OCI-M2 (cell line): ENCODE measurements around the gene NPRL2.

Experiments used
- DNase-seq: peaks from one replicate; lab custom pipeline; 2025; ENCODE audit not compliant: unreplicated experiment; lab: John Stamatoyannopoulos, UW

Gene NPRL2

DNA sequence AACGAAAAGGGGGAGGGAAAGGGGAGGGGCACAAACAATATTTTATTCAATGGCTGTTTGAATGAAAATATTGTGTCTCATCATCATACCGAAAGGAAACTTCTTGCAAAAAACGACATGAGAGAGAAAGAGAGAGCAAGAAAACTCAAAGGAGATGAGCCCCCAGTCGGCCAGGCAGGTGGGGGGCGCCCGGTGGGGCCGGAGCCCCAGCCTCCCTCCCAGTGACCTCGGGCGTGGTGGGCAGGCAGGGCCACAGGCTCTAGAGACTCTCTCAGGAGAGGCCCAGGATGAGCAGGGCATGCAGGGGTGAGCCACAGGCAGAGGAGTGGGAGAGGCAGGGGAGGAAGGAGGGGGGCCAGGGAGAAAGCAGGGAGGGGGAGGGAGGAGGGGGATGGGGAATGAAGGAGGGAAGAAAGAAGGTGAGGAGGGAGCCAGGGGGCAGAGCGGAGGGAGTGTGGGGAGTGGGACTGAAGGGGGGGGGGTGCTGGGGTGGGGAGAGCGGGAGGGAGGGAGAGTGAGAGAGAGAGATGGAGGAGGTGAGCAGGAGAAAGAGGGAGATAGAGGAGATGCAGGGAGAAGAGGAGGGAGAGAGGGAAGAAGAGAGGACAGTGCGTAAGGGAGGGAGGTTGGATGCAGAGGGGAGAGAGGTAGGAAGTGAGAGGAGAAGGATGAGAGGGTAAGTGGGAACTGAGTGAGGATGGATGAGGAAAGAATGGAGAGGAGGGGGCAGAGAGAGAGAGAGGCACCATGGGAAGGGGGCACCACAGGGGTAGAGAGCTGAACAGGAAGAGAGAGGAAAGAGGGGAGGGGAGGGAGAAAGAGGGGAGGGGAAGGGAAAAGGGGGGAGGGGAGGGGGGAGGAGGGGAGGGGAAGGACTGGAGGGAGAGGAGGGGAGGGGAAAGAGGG, 22.8 kb upstream of the NPRL2 start:
- no peak for DNase-seq

DNA sequence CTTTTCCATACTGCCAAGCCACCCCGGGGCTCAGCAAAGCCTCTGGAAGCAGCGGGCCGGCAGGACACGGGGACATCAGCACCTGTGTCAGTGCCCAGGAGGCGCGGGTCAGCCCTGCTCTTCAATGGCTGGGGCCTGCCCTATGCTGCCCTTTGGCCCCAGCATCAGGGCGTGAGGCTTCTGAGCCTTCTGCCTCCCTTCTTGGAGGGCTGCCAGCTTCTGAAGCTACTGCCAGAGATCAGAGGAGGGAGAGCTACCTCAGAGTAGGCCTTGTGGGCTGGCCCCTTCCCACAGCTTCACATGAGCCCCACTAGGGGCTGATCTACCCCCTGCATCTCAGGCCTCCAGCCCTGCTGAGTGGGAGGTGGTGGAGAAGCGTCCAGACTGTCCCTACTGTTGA, 21.8 kb upstream of the NPRL2 start:
- DNase-seq = no peak

DNA sequence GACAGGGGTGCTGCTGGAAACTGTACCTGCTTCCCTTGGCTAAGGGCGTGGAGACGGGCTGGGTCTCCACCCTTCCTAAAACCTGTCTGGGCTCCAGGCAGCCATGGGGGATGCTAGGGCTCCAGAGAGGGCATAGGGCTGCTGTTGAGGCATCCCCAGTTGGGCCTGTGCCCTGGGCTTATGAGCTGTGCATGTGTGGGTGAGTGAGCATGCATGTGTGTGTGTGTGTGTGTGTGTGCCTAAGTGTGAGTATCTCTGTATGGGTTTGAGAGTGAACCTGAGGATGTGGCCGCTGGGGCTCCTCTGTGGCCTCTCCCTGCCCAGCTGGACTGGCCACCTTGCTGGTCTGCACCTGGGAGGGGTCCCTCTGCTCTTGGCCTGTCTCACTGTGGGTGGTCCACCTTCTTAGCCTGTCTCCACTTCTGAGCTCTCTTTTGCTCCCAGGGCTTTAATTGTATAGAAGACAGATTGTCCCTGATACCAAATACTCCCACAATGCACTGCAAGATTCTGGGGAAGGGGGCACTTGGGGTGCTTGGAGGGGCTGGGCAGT, 20.6 kb upstream of the NPRL2 start:
- no peak for DNase-seq

DNA sequence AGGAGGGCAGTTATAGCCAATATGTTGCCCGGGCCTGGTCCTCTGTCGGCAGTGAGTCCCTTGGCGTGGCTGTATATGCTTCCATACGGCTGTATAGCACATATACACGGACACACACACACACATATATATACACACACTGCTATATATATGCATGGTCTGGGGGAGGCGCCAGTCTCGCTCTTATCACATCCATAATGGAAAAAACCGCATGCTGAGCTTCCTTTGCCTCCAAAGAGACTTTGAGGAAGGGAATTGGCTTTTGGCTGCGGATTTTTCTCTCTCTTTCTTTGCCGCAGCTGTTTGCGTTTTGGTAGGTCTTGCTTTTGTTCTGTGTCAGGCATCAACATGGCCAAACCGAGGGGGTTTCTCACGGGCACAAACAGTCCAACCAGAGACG, 20.0 kb upstream of the NPRL2 start:
- DNase-seq = no peak

DNA sequence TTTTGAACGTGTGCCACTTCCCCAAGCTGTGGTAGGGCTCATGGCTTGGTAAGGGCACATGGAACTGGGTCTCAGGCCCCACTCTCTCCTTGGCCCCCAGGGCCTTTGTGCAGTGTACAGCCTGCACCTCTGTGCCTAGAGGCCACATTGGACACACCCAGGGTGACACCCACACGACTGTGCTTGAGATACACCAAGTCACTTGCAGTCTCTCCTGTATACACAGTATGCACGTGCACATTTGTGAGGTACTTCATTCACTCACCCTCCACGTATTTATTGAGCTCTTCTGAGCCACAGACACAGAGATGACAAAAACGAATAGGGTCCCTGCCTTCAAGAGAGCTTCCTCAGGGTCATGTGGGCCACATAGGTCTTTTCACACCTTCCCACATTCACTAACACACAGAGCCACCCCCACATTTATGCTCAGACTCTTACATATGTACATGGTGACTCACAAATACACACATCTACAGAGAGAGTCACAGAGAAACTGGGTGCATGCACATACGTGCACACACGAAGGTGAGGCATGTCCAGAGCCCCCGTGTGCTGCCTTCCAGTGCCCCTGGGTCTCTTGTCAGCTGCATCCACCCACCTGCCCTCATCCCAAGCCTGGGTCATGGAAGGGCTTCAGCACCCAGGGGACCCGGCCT, 18.6 kb upstream of the NPRL2 start:
- DNase-seq = no peak

DNA sequence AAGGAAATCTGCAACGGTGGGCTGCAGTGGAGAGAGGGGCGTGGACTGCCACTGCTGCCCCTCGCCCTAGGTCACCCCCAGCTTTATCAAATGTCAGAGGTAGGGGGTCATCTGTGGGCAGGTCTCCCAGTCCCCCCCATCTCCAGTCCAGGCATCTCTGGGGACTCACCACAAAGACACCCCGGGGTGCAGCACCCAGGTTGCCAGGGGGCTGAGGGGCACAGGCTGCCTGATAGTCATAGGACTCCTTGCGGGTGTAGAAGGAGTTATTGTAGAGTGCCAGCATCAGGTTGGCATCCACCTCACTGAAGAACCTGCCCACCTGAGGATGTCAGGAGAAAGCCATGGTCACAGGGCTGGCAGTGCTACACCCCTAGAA, 15.3 kb upstream of the NPRL2 start:
- DNase-seq = no peak

DNA sequence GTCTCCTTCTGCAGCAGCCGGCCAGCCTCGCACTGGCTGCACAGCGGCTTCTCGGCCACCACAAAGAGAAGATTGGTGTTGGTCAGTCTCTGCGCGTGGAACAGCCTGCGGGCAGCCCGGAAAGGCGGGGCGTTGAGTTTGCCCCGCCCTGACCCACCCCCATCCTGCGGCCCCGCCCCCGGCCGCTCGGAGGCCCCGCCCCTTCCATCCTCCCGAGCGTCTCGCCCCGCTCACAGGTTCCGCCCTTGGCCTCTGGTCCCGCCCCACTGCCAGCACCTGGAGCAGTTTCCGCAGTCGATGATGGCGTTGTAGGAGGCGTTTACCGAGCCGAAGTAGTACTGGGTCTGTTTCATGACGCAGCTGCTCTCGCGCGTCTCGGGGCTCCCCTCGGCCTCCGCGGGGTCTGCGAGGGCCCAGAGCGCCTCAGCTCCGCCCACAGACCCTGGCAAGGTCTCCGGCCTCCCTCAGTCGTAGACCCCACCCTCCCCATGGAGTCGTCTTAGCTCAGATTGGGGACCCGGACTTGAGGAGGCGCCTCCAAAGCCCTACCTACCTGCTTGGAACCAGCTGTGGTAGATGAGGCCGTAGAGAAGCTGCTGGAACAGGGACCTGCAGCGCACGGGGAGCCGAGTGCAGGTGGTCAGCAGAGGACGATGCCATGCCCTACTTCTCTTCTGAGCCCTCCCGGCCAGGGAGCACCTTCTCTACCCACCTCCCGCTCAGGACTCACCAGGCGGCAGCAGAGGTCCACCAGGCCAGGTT, 14.7 kb upstream of the NPRL2 start:
- no peak for DNase-seq

DNA sequence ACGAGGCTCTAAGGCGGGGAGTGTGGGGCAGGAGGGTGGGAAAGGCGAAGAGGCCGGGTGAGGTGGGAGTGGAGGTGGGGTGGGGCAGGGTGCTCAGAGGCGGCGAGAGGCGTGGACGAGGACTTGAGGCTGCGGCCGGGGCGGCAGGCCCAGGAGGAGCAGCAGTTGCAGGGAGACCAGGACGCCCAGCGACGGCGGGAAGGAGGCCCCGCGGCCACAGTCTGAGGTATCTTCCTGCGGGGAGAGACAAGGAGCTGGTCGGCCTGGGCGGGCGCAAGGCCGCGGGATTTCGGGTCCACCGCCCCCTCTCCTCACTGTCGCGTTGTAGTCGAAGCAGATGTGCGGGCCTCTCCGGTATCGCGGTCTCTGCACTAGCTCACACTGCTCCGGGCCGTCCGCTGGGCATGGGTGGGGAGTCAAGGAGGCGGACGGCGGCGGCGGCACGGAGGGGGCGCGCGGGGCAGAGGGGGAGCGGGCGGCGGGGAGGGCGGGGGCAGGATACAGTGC, 14.1 kb upstream of the NPRL2 start:
- no peak for DNase-seq

DNA sequence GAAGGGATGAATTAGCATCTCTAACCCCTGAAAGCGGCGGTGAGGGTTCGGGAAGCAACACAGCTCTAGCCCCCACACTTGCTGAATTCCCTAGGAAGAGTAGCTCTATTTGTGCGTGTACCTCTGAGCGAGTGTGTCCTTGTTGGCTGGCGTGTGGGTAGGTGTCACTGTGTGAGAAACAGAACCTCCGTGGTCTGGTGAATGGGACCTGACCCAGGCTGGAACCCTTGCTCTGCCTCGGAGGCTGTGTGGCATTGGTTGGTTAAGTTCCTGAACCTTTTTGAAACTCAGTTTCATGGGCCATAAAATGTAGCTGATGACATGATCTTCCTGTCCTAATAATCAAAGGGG, 9.2 kb upstream of the NPRL2 start:
- DNase-seq = no peak

DNA sequence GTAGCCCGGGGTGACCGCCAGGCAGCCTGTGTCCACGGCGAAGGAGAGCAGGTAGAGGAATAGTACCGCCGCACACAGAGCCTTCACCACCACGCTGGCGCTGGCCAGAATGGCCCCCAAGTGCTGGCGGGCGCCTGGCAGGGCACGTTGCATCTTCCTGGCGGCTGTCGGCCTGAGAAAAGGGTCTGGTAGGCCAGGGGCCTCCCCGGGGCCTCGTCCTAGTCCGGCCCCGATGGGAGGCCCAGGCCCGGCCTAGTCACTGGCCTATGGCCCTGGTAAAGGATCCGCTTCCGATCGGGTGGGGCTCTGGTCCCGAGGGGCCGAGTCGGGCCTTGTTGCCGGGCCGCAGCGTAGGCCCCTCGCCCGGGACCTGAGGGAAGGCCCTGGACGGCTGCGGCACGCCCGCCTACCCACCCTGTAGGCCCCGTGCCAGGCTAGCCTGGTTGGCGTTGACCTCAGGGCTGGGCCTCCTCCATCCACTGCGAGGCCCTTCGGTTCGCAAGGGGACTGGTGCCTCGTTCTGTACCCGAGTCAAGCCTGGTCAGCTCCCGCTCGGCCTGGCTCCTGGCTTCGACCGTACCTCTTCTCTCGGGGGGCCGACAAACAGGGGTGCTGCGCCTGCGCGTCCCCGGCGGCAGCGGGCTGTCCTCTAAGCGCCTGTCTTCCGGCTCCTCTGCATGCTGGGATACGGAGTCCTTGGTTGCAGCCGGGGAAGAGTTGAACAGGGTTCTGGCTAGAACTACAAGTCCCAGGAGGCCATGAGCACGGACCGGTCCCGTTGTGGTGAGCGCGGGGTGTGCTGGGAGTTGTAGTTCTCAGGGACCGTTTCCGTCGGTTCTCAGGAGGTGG, 8.6 kb upstream of the NPRL2 start, which contains the start of gene TMEM115:
Gene TMEM115 (minus strand): TSS at position 611 of the 849 bp plus-strand sequence. CDS start 458 bp downstream, at position 153.
- peak; percentile 57 for DNase-seq

DNA sequence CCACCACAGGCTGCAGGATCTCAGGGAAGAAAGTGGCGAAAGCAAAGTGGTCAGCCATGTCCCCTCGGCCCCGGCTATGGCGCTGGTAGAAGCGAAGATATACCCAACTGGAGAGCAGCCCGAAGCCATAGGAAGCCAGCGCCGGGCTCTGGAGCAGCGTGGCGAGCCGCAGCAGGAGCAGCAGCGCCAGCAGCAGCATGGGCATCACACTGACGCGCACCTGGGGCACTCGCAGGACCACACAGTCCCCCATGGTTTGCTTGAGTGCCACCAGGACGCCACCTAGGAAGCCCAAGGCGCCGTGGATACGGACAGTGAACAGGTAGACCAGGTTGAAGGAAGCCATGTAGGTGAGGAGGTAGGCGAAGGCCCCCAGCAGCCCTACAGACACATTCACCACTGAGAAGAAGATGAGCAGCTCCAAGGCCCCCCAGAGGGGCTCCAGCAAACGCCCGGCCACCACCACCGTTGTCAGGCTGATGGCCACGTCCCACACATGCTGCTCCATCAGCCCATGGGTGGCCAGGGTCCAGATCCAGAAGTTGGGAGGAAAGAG, 7.9 kb upstream of the NPRL2 start:
- DNase-seq = no peak

DNA sequence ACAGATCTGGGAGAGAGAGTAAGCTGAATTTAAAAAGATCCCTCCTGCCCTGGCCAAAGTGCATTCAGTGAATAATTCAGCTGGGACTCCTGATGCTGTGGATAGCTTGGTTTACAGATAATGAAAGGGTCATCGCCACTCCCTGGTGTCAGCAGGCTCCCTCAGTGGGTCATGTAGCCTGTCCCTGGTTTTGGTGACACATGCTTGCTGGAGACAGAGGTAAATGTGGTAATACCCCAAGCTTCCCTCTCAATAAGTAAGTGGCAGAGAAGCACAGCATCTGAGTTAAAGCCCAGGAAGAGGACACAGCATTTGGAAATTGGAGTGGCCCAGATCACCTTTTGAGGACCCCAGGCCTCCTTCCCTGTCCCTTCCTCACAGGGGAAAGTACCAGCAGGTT, 6.9 kb upstream of the NPRL2 start:
- no peak for DNase-seq

DNA sequence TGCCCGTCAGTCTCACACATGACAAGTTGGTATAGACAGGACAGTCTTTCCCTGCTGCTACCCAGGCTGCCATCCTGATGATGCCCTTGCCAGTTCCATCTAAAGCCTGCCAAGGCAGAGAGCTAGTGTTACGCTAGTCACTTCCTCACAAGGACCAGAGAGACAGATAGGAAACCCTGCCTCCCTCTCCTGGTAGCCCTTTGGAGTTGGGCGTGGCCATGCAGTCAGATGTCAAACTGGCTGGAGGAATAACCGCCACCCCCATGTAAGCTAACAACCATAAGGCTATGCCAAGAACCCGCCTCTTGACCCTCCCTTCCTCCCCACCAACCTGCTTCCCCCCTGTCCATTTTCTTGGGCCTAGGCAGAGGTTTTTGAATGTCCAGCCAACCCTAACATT, 6.0 kb upstream of the NPRL2 start:
- no peak for DNase-seq

DNA sequence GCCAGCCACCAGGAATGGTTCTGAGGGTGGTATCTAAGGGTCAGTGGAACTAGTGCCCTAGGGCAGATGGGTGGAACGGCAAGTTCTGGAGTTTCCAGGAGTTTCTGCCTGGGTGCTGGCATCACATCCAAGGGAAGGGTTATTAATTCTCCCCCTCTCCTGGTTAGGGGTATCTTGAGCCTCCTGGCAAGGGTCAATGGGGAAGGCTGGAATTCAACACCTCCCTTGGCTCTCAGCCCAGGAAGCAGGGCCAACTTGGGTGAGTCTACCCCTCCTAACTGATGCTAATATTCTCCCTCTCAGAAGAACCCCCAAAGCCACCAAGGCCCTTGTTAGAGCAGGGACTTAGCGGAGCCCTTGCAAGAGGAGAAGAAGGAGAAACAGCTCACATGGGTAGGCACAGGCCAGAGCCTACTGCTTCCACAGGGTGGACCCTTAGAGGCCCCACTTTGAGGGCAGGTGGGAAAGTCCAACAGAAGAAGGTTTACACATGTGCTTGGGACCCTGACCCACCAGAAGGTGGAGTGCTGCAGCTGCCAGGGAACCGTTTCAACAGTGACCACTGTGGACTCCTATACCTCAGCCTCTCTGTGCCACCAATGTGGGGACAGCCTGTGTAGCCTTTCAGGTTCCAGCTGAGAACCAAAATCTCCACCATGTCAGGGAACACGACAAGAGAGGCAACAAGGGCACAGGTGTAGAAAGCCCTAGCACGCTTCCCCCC, 5.4 kb upstream of the NPRL2 start:
- DNase-seq = no peak

DNA sequence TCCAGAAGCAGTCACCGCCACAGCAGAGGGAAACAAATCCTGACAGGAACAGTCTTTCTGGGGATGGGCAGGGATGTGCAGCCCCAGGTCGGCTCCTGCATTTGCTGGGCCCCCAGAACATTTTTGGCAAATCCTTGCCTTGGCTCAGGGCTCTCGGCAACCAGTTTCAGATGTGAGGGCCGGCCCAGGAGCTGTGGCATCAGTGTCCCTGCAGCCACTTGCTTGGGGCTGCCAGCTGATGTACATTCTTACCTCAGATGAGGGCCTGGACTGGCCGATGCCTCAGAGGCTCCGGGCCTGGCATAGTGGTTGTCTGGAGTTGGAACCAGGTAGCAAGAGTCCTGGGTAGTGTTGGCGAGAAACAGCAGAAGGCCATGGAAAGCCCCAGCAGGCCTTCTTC, 4.3 kb upstream of the NPRL2 start:
- DNase-seq = no peak

DNA sequence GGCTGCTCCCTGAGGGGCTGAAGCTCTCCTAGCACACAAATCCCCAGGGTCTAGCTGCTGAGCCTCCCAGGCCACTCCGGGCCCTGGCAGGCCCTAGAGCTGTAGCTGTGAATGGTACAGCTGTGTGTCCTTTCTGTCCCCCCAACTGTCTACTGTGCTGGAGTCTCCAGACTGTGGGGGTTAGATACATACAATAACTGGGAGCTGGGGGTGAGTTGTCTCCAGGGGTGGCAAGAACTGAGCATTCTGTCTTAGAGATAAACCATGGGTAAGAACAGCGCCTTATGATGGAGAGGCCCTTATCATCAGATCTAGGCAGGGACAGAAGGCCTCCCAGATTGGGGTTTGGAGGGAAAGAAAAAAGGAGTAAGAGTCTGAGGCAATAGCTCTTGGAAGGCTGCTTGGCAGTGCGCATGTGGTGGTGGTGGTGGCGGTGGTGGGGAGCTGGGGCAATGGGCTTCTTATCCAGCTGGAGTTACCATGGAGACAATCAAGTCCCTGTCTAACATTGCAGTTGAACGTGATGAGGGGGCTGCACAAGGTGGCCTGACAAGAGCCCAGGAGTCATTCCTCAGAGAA, 3.7 kb upstream of the NPRL2 start:
- no peak for DNase-seq

DNA sequence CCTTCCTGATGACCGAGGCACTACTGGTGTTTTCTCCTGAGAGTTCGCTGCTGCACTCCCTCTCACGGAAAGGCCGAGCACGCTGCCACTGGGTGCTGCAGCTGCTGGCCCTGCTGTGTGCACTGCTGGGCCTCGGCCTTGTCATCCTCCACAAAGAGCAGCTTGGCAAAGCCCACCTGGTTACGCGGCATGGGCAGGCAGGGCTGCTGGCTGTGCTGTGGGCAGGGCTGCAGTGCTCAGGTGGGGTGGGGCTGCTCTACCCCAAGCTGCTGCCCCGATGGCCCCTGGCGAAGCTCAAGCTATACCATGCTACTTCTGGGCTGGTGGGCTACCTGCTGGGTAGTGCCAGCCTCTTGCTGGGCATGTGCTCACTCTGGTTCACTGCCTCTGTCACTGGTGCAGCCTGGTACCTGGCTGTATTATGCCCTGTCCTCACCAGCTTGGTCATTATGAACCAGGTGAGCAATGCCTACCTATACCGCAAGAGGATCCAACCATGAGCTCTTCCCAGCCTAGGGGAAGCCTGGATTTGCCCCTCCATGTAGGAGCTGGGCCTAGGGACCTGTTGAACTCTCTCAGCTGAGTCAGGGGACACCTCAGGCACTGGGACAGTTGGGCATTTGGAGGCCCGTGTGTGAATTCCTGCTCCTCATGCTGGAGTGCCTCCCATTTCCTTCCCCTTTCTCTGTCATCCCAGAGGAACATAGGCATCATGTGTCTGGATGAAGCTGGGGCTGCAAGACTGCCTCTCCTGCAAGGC, 2.9 kb upstream of the NPRL2 start:
- DNase-seq = no peak

DNA sequence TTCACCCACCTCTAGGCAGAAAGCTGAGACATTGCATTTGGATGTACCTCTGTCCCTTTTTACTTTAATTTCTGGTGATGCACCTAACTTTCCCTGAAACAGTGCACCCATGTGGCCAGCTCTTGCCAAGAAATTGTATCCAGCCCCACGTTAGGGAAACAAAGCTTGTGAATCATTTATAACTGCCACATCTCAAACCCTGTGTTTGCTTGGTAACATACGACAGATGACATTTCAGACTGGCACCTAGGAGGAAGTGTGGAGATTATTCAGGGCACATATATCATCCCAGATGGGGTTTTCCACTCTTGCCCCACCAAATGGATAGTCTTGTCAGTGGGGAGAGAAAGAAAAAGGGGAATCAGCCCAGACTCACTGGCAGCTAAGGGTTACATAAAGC, 2.2 kb upstream of the NPRL2 start:
- no peak for DNase-seq
